HG02884 (cell line): ENCODE data around the gene ZNF133.
"Not testable (repeated sequence)": the region's sequence is repeated elsewhere in the genome, so short reads cannot be mapped to it uniquely, and the experiment has no call there.

ENCODE experiments used
- ATAC-seq: cut with Tn5 transposase; IDR thresholded peaks from one replicate; pipeline ENCODE4 v1.9.1; 2021; ENCODE audit warnings: mild to moderate bottlenecking, moderate library complexity; ENCODE audit not compliant: unreplicated experiment

Gene ZNF133

DNA sequence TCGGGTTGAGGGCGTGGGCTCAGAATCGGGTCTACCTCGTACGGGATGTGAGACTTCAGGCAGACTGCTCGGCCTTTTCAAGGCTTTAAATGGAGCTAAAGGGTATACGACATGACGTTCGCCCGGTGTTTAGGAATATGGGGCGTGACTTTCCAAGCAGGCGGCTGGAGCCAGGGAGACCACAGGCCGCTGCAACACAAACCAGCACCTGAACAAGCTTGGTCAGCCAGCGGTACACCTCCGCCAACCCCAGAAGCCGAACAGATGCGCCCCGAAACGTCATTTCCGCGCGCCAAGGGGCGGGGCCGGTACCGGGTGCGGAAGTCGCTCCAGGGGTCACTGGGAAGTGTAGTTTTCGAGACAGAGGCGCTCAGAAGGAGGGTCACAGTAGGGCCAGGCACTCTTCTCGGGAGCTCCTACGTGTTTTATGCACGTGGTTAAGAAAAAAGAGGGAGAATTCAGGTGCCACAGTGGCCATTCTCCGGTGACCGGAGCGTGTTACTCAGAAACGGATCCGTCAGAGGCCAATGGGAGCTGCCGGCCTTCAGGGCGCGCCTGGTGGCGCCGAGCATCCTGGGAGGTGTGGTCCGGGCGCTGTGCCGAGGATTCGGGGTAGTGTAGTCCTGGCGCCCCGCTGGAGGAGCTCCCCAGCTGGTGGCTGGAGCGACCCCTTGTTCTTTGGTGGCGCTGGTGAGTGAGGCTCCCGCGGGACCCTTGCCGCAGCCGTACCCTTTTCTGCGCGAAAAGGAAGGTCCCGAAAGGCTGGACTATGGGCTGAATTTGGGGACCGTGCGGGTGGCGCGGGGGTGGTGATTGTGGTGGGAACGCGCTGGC, at the start of gene ZNF133:
Gene ZNF133 (plus strand): TSS at position 613 of the 834 bp plus-strand sequence. CDS start 17,160 bp downstream, outside the sequence.
- ATAC-seq, result peak; percentile 97

DNA sequence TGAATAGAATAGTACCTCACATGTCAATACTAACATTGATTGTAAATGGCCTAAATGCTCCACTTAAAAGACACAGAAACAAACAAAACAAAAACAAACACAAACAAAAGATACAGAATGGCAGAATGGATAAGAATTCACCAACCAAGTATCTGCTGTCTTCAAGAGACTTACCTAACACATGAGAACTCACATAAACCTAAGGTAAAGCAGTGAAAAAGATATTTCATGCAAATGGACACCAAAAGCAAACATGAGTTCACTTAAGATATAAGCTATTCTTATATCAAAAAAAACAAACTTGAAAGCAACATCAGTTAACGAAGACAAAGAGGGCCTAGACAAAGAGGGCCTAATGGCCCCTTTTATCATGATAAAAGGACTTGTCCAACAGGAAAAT, 47.3 kb upstream of the ZNF133 start:
- no peak for ATAC-seq

DNA sequence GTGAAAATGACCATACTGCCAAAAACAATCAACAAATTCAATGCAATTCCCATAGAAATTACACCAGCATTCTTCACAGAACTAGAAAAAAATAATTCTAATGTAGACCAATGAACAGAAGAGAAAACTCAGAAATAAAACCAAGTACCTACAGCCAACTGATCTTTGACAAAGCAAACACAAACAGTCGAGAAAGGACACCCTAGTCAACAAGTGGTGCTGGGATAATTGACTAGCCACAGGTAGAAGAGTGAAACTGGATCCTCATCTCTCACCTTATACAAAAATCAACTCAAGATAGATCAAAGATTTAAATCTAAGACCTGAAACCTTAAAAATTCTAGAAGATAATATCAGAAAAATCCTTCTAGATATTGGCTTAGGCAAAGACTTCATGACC, 44.5 kb upstream of the ZNF133 start:
- no peak for ATAC-seq

DNA sequence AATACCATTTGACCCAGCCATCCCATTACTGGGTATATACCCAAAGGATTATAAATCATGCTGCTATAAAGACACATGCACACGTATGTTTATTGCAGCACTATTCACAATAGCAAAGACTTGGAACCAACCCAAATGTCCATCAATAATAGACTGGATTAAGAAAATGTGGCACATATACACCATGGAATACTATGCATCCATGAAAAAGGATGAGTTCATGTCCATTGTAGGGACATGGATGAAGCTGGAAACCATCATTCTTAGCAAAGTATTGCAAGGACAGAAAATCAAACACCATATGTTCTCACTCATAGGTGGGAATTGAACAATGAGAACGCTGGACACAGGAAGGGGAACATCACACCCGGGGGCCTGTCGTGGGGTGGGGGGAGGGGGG, 39.8 kb upstream of the ZNF133 start:
- ATAC-seq, result not testable (repeated sequence)

DNA sequence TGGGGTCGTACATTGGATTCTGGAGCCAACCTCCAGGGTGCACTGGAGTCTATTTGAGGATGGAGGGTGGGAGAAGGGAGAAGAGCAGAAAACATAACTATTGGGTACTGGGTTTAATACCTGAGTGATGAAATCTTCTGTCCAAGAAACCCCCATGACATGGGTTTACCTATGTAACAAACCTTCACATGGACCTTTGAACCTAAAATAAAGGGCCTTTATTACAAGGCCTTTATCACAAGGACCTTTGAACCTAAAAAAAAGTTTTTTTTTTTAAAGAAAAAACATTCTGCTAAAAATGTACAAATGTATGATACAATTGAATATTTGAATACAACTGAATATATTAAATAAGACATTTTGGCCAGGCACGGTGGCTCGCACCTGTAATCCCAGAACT, 38.1 kb upstream of the ZNF133 start:
- ATAC-seq, result no peak

DNA sequence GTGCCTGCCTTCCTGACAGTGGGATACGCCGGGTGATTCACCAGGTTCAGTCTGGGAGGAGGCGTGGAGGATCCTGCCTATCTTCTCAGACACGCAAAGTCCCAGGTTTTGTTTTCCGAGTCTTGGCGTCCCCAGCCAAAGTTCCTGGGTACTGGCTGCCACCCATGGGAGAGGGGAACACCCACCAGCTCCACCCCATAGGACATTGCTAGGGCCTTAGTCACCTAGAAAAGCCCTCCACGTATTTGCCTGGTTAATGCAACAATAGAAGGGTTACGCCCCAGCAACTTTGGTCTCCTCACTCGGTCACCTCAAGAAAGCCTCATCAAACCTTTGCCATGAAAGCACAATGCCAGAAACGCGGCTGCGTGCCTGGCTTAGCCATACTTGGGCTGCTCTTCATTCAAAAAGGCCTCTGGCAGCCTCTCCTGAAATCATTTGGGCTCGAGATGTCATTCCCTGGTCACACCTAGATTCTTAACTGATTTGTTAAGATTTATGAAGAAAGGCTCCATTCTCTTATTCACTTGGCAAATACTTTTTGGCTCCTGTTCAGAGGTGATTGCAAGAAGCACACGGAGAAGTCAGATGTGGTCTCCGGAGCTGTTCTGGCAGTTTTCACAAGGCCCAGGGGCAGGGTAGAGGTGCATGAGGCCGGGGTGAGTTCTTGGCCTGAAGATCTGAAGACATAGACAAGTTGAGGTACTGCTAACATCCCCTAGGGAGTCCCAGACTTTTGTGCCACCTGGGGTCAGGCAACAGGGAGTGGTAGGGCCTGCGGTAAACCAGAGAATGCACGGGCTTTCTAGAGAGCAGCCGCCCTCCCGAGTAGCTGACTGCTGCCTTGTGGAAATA, 35.5 kb upstream of the ZNF133 start:
- ATAC-seq, result no peak

DNA sequence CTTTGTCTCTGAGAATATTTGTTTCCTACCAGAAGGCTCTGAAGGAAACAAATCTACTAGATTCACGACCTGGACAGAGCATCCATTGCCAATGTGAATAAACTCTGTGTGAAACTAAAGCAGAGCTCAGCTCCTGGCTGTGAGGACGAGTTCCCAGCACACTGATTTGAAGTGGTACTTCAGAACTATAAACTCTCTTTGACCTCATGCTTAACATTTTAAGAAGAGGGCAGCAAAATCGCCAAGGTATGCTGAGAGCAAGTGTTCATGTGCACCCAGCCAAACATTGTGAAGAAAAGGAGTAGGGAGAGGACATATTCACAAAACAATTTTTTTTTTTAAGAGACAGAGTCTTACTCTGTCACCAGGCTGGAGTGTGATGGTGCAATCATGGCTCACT, 33.7 kb upstream of the ZNF133 start:
- ATAC-seq, result no peak

DNA sequence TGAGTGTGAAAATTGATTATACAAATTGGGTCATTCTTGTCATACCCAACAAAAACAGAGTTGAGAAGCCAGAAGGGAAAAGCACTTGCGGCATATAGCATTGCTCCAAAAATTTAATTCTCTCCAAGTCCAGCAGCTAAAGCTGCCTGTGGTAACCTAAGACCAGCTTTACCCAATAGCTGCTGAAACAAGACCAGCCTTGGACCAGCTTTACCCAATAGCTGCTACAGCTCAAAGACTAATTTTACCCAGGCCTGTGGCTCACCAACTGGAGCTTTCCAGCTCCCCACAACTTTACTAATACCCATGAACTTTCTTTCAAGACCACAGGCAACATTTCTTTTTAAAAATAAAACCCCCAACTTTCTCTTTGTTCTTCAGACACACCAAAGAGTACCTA, 32.8 kb upstream of the ZNF133 start:
- no peak for ATAC-seq

DNA sequence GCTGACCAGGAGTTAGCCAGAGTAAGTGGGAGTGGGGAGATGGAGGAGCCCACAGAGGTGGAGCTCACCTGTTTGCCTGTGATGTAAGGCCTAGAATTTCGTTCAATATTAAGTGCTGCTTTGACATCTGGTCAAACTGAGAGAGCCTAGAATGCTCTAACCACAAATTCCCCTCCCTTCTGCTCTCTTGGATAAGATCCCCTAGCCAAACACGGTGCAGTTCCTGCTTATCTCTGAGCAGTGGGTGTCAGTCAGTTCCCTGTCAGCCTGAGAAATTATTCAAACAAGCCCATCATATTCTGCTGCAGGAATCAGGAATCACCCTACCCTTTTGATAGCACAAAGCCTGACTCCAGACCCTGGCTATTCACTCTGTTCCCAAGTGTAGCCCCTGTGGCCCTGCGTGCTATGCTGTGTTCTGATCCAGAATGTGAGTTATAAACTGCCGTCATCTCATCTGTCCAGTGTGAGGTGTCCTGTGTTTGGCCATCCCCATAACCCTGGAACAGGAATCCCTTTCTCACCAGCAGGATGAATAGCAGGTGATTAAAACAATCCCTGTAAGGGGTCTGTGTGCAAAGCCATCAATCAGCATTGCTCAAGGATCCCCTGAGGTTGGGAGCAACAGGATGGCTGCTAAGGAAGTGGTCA, 31.8 kb upstream of the ZNF133 start:
- no peak for ATAC-seq

DNA sequence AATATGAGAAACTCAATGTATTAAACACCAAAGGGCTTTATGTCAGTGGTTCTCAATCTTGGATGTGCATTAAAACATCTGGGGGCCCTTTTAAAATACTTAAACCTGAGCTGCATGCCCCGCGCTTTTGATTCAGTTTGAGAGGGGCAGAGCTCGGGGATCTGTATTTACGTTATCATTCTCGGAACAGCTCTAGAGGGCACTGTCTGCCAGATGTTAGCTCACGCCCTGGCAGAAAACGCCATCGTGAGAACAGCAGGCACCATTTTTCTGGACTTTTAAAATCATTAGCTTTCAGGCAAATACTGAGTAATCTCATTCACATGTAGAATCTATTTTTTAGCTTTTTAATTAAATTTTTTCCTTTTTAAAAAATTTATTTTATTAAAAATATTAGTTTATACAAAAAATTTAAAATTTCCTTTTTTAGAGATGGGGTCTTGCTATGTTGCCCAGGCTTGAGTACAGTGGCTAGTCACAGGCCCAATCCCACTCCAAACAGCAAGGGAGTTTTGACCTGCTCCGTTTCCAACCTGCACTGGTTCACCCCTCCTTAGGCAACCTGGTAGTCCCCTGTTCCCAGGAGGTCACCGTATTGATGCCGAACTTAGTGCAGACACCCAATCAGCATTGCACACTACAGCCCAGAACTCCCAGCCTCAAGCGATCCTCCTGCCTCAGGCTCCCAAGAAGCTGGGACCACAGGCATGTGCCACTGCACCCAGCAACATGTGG, 30.0 kb upstream of the ZNF133 start:
- ATAC-seq, result no peak

DNA sequence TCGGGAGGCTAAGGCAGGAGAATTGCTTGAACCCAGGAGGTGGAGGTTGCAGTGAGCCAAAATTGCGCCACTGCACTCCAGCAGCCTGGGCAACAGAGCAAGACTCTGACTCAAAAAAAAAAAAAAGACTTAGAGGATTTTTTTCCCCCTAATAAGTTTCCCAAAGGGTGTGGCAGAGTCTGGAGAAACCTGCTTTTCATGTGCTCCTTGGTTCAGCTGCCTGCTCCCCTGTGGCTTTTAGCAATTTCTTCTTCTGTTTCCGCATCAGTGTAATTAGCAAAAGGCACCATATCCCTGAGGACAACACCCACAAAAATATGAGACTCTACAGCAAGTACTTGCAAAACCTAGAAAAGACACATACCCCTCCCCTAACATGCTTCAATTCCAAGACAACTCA, 28.6 kb upstream of the ZNF133 start:
- ATAC-seq, result no peak

DNA sequence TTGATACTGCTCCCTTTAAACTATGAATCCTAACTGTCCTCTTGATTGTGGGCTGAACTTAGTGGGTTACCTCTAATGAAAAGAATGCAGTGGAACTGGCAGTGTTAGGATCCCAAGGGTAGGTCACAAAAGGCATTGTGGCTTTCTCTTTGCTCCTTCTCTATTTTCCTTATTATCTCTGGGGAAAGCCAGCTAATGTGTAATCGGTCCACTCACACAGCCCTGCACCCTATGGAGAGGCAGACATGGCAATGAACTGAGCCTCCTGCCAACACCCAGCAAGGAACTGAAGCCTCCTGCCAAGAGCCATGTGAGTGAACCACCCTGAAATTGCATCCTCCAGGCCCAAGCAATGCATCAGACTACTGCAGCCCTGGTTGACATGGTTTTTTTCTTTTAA, 24.6 kb upstream of the ZNF133 start:
- ATAC-seq, result no peak

DNA sequence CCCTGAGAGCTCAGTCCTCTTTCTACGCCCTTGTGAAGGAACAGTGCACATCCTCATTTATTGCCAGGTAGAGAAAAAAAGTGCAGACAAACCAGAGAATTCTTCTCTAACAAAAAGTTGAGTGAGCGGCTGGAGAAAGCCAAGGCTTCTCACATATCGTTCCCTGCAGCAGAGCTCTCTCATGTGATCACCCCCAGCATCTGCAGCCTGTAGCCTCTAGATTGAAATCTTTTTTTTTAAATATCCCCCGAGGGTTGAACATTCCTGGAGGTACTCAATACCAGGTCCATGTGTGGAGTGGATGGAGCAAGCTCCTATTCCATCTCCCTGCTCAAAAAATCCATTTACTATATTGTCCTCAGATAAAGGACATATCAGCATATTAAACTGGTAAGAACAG, 22.9 kb upstream of the ZNF133 start:
- no peak for ATAC-seq

DNA sequence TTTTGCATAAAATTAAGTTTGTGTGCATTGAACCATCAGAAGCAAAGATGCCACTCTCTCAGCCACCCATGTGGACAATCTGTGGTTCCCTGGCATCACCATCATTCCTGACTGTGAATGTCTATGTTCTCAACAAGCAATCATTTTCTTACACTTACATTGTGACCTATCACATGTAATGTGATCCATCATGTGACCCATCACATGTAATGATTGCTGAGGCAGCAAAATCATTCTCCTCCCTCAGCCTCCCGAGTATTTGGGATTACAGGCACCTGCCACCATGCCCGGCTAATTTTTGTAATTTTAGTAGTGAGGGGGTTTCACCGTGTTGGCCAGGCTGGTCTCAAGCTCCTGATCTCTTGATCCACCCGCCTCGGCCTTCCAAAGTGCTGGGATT, 22.0 kb upstream of the ZNF133 start:
- ATAC-seq, result no peak

DNA sequence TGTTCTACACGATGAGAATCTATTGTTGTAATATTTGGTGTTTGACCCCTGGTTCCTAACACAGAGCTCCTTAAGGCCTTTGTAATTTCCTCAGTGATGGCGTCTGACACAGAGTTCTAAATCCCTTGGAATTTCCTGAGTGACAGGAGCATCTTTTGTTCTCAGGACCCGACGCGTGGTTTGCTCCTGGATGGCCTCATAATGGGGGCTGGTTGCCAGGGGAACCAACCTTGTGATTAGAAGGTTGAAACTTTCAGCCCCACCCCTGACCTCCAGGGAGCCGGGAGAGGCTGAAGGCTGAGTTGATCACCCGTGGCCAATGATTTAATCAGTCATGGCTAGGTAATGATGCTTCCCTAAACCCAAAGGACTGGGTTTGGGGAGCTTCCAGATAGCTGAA, 20.5 kb upstream of the ZNF133 start:
- ATAC-seq, result no peak

DNA sequence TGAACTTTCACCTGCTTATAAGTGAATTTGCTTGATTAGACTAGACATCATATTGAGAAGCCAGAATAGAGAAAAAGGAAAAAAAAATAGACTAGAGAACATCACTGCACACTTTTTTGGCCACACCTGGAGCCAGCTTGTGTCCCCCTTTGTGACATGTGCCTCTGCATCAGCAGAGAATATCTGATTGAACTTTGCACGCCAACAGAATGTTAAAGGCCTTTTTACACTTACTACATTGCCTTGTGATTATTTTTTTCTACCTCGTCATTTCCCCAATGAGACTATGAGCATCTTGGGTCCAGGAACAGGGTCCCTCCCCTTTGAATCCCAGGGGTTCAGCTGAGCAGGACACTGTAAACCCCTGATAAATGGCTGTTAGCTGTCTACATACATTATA, 17.2 kb upstream of the ZNF133 start:
- ATAC-seq, result no peak

DNA sequence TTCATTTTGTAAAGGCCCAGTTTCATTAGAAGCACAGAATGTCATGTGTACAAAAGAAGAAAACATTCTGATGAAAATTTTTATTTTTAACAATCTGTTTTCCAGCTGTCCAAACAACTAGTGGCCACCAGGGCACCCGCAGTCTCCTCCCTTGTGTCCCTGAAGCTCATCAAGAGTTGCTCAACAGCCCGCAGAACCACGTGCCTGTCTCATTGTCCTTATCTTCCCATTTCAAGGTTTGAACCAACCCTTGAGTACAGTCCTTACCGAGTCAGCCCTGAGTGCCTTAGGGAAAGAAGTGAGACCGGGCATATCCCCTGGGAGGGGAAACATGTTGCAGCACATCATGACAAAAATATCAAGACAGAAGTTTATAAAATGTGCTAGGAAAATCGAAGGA, 15.9 kb upstream of the ZNF133 start:
- ATAC-seq, result no peak

DNA sequence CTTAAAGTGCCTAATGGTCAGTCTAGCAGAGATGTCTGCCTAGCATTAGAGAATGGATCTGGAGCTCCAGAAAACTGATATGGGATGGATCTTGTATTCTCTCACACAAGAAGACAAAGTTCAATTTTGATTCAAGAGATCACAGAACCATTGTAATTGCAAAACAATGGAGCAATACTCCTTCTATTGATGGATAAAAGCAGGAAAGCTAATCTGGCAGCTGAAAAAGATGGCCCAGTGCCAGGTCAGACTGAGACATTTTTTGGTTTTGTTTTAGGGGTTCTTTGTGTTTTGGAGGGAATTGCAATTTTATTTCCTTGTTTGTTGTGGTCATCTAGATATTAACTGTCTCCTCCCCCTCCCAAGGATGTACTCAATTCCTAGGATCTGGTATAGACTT, 14.6 kb upstream of the ZNF133 start:
- ATAC-seq, result no peak

DNA sequence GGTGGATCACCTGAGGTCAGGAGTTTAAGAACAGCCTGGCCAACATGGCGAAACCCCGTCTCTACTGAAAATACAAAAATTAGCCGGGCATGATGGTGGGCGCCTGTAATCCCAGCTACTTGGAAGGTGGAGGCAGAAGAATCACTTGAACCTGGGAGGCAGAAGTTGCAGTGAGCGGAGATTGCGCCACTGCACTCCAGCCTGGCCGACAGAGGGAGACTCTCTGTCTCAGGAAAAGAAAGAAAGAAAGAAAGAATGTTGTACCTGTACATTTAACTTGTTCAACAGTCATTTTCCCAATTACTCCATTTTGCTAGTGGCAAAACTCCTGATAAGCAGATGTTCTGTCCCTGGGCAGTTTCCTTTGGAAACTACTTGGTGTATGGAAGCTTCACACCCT, 12.4 kb upstream of the ZNF133 start:
- not testable (repeated sequence) for ATAC-seq

DNA sequence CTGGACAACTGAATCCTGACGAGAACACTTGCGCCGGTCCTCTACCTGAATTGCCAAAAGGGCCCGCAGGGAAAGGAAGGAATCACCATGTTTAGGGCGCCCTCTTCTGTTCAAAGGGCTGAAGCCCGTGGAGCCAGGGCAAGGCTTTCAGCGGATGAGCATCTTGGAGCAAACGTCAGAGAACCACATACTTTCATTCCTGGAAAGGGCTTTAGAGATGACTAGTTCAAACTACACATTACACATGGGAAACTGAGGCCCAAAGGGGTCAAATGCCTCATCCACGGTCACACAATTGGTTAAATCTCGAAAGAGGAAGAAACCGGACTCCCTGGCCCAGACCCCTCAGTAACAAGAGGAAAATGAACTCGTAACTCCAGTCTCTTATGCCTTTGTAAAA, 11.5 kb upstream of the ZNF133 start:
- ATAC-seq, result no peak

DNA sequence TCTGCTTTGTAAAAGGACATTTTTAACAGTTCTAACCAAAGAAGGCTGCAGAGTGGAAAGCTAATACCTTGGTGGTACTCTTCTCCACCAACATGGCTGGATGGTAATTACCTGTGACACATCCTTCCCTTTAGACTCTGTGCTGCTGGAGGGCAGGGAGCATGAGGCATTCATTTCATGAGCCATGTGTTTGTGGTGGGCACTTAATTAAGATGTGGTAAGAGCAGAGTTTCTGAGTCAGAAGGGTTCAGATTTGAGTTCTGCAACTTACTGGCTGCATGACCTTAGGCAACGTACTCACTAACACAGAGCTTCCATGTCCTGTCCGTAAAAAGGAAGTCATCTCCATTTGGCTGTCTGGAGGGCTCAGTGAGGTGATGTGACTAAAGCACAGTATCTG, 9.1 kb upstream of the ZNF133 start:
- no peak for ATAC-seq
